Mesothelial cell of epicardium (in vitro differentiated cells): ENCODE data around the gene NPDC1. TPM values are rescaled to one million over a fixed set of nuclear protein-coding genes. Genes with fewer than 3 reads are reported as not detected.

Experiments used
- DNase-seq, 2 experiments: peaks; one replicate each; pipeline ENCODE4 v3.0.0; 2021; ENCODE audit warnings: low spot score in 2 of 2; ENCODE audit not compliant: unreplicated experiment in 2 of 2
- H3K27ac Mint-ChIP-seq: 2 replicates; pipeline ENCODE4 v1.8.0; 2021; ENCODE audit warnings: mixed read lengths
- H3K27me3 Mint-ChIP-seq: 2 replicates; pipeline ENCODE4 v1.8.0; 2021; ENCODE audit warnings: low read depth, mixed read lengths
- H3K36me3 Mint-ChIP-seq: 2 replicates; pipeline ENCODE4 v1.8.0; 2021; ENCODE audit warnings: mixed read lengths
- H3K4me1 Mint-ChIP-seq: 2 replicates; pipeline ENCODE4 v1.8.0; 2021; ENCODE audit warnings: mixed read lengths
- H3K4me3 Mint-ChIP-seq: 2 replicates; pipeline ENCODE4 v1.8.0; 2021; ENCODE audit warnings: mild to moderate bottlenecking, moderate library complexity, mixed read lengths
- H3K9me3 Mint-ChIP-seq: 2 replicates; pipeline ENCODE4 v1.8.0; 2021; ENCODE audit warnings: mixed read lengths
- CTCF ChIP-seq: fragments of 200-600 bp; sonication (generic); IDR thresholded peaks from one replicate; pipeline ENCODE4 v1.5.0; 2021; ENCODE audit warnings: antibody characterized with exemption; ENCODE audit not compliant: unreplicated experiment
- total RNA-seq: library from RNA; stranded (reverse); gene quantifications from 3 replicates; pipeline ENCODE4 v1.2.1, GENCODE V29; 2021

Gene NPDC1
- total RNA-seq, 1 donor from 2014 or later: 75.8 TPM

DNA sequence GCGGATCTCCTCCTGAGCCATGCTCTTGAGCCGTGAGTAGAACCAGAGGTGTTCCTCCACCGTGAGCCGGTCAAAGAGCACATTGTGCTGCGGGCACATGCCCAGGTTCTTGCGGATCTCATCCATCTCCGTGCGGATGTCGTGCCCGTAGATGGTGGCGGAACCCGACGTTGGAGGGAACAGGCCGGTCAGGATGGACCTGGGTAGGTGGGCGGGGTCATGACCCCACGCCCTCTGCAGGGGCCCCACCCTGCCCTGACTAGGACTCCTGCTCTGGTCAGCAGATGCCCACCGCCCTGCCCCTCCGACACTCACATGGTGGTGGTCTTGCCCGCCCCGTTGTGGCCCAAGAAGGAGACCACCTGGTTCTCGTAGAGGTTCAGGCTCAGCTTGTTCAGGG, 30.0 kb downstream of the NPDC1 start:
- DNase-seq: no peak
- Mint-ChIP-seq H3K36me3 (peaks cover 16% of the 10 kb centered on the region), H3K9me3 (no peaks in the 10 kb centered on the region), H3K27ac (no peak overlapping the region), H3K4me1 (no peaks in the 10 kb centered on the region), H3K27me3 (no peaks in the 10 kb centered on the region), H3K4me3 (no peak overlapping the region)
- TF ChIP-seq CTCF: no peak

DNA sequence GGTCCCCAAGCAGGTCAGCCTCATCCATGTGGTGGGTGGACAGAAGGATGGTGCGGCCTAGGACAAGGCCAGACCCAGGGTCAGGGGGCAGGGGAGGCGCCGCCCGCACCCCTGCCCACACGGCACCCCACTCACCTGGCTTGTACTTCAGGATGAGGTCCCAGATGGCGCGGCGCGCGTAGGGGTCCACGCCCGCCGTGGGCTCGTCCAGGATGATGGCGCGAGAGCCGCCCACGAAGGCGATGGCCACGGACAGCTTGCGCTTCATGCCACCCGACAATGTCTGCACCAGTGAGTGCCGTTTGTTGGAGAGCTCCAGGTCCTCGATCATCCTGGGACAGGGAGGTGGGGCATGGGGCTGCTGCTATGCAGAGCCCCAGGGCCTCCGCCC, 30.4 kb downstream of the NPDC1 start:
- Mint-ChIP-seq H3K27ac (no peak overlapping the region), H3K36me3 (peaks cover 16% of the 10 kb centered on the region), H3K4me1 (no peaks in the 10 kb centered on the region), H3K27me3 (no peaks in the 10 kb centered on the region), H3K9me3 (no peaks in the 10 kb centered on the region), H3K4me3 (no peak overlapping the region)
- no peak for DNase-seq
- no peak for TF ChIP-seq CTCF

DNA sequence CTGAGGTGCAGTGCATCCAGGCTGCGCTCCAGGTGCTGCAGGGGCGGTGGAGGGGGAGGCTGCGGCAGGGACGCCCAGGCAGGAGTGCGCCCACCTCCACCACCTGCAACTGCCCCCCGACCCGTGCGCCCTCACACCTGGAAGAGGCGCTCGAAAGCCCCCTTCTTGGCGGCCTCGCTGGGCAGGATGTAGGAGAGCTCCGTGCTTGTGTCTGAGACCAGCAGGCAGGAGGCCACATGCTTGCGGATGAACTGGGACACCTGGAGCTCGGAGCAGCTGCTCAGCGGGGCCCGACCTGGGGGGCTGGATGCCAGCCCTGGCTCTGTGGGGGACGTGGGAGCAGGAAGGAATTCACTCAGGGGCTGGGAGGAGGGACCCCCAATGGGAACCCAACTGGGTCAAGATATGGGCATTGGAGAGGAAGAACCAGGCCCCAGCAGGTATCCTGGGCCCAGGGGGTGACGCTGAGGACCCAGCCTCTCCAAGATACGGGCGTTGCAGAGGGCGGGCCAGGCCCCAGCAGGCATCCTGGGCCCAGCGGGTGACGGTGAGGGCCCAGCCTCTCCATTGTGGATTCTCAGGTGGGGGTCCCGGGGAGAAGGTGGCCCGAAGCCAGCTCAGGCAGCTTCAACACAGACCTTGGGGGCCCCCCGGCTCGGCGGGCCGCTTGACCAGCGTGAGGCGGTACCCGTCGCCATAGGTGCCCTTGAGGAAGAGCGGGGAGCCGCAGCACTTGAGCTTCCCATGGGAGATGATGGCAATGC, 31.0 kb downstream of the NPDC1 start:
- no peaks in the 10 kb centered on the region for H3K9me3 Mint-ChIP-seq
- no peaks in the 10 kb centered on the region for H3K4me1 Mint-ChIP-seq
- H3K27ac Mint-ChIP-seq: no peak overlapping the region
- no peak for DNase-seq
- no peak for TF ChIP-seq CTCF
- H3K4me3 Mint-ChIP-seq: no peak overlapping the region
- H3K27me3 Mint-ChIP-seq: no peaks in the 10 kb centered on the region
- peaks cover 16% of the 10 kb centered on the region for H3K36me3 Mint-ChIP-seq

- H3K36me3 Mint-ChIP-seq: peaks cover 16% of the 10 kb centered on the region
- no peaks in the 10 kb centered on the region for H3K27me3 Mint-ChIP-seq
- no peak for TF ChIP-seq CTCF
- H3K4me3 Mint-ChIP-seq: no peak overlapping the region
- H3K9me3 Mint-ChIP-seq: no peaks in the 10 kb centered on the region
- DNase-seq: no peak
- H3K4me1 Mint-ChIP-seq: no peaks in the 10 kb centered on the region
- no peak overlapping the region for H3K27ac Mint-ChIP-seq
Measured at GRCh38 chr9:137014166-137014565, 31.8 kb downstream of the NPDC1 start.

DNA sequence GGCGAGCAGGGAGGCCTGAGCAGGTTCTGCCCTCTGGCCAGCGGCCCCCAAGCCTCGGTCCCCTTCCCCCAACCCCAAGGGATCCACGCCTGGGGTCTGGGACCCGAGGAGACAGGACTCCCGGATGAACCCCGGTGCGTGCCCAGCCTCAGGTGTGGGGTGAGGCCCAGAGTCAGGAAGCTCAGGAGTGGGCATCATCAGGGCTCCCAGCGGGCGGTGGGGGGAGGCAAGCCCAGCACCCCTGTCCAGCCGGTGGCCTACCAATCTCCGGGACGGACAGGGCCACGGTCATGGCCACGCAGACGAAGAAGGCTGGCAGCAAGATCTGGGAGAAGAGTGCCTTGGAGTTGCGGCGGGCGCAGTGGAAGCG, 32.4 kb downstream of the NPDC1 start:
- Mint-ChIP-seq H3K27ac (no peak overlapping the region), H3K36me3 (peaks cover 15% of the 10 kb centered on the region), H3K4me1 (no peaks in the 10 kb centered on the region), H3K9me3 (no peaks in the 10 kb centered on the region), H3K27me3 (no peaks in the 10 kb centered on the region), H3K4me3 (no peak overlapping the region)
- no peak for TF ChIP-seq CTCF
- no peak for DNase-seq
